Left lung (tissue), 10 donors: ENCODE results near the gene GPR107. TPM values are rescaled to one million over a fixed set of nuclear protein-coding genes. Genes with fewer than 3 reads are reported as not detected.

Experiments
- ATAC-seq: fragments of 200-7000 bp; cut with Tn5 transposase; one replicate; pipeline ENCODE4 v1.9.1; 2020; ENCODE audit warnings: moderate library complexity
- DNase-seq, 4 donors: peaks; one replicate each; pipeline ENCODE4 v3.0.0-alpha.2; 2013 to 2020
- H3K27ac ChIP-seq, 2 donors: fragments of 200-600 bp; sonication (generic) in 1 of 2; one replicate each; pipeline versions ENCODE4 v1.5.0 to v1.8.0; 2020 to 2021
- H3K27me3 ChIP-seq, 2 donors: fragments of 200-600 bp; sonication (generic) in 1 of 2; one replicate each; pipeline versions ENCODE4 v1.5.0 to v1.8.0; 2020 to 2021
- H3K36me3 ChIP-seq, 2 donors: fragments of 200-600 bp; sonication (generic) in 1 of 2; one replicate each; pipeline versions ENCODE4 v1.5.0 to v1.8.0; 2020 to 2021
- H3K4me1 ChIP-seq, 2 donors: fragments of 200-600 bp; one replicate each; pipeline ENCODE4 v1.8.0; 2021
- H3K4me3 ChIP-seq, 2 donors: fragments of 200-600 bp; sonication (generic) in 1 of 2; one replicate each; pipeline versions ENCODE4 v1.5.0 to v1.8.0; 2020 to 2021; ENCODE audit warnings: mild to moderate bottlenecking in 1 of 2
- H3K9me3 ChIP-seq, 2 donors: fragments of 200-600 bp; sonication (generic) in 1 of 2; one replicate each; pipeline versions ENCODE4 v1.5.0 to v1.8.0; 2020 to 2021
- intact Hi-C, 2 donors: fragments of 100-400 bp; cut with DNase I; formaldehyde crosslinking; loops; one replicate each; pipeline versions ENCODE4 v1.11.2 to v1.14.2; 2022
- polyA plus RNA-seq, 6 donors: library from polyadenylated mRNA; unstranded; fragments of 120-200 nt; gene quantifications; one replicate each; pipeline ENCODE4 v1.2.1, GENCODE V29; 2013; ENCODE audit not compliant: insufficient read length in 6 of 6
- total RNA-seq, 2 donors: library from RNA; stranded (reverse); fragmentation: NEBNext Ultra II Directional; extraction: Animal tissue kit (Norgen Biotek cat#: 25700); gene quantifications; one replicate each; pipeline ENCODE4 v1.2.1, GENCODE V29; 2021
- TF ChIP-seq, protein P1 (sequence below), 2 donors: fragments of 200-600 bp; sonication (generic) in 1 of 2; IDR thresholded peaks; one replicate each; pipeline versions ENCODE4 v1.5.0 to v1.8.0; 2021; ENCODE audit warnings: antibody characterized with exemption in 2 of 2
- donor health status: DM: no; HTN: yes; CAD: no.
- donor health status: DM: no; HTN: no; CAD: no.

Gene GPR107
- total and polyA plus RNA-seq, 8 donors: 43.0 to 52.4 (median 47.6) TPM

GRCh38 chr9:130173666-130173983 lies 119.9 kb downstream of the GPR107 start:
- intact Hi-C loops: no loop called here
- H3K4me1 ChIP-seq: peaks cover 0 to 10% of the 10 kb centered on the region in 2 donors
- DNase-seq (no peak), ATAC-seq (no peak)
- H3K36me3 ChIP-seq: no peaks in the 10 kb centered on the region
- H3K9me3 ChIP-seq: no peaks in the 10 kb centered on the region
- peaks cover 0 to 39% of the 10 kb centered on the region in 2 donors for H3K27me3 ChIP-seq
- no peak overlapping the region for H3K27ac ChIP-seq
- TF ChIP-seq, protein P1, sequence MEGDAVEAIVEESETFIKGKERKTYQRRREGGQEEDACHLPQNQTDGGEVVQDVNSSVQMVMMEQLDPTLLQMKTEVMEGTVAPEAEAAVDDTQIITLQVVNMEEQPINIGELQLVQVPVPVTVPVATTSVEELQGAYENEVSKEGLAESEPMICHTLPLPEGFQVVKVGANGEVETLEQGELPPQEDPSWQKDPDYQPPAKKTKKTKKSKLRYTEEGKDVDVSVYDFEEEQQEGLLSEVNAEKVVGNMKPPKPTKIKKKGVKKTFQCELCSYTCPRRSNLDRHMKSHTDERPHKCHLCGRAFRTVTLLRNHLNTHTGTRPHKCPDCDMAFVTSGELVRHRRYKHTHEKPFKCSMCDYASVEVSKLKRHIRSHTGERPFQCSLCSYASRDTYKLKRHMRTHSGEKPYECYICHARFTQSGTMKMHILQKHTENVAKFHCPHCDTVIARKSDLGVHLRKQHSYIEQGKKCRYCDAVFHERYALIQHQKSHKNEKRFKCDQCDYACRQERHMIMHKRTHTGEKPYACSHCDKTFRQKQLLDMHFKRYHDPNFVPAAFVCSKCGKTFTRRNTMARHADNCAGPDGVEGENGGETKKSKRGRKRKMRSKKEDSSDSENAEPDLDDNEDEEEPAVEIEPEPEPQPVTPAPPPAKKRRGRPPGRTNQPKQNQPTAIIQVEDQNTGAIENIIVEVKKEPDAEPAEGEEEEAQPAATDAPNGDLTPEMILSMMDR (IDR thresholded peaks at IDR 0.05): no peak
- peak overlapping the region; percentile 41 to 45 for H3K4me3 ChIP-seq

DNA sequence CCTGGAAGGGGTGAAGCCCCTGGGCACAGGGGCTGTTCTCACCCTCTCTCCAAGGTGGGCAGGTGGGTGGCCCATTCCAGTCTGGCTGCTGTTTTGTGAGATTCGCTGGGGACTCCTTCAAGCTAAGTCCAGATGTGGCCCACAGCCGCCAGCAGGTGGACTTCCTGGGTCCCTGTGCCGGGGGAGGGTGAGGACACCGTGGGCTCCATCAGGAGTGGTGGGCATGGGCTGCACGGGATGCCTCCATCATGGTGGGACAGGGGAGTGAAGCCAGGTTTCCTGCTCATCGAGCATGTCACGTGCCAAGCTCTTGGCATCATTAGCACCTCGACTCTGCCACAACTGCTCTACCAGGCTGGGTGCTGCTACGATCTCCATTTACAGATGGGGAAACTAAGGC lies 120.3 kb downstream of the GPR107 start:
- intact Hi-C loops: no loop called here
- Histone ChIP-seq H3K9me3 (no peaks in the 10 kb centered on the region), H3K4me3 (no peak overlapping the region), H3K4me1 (peaks cover 0 to 10% of the 10 kb centered on the region in 2 donors), H3K27ac (no peak overlapping the region), H3K36me3 (no peaks in the 10 kb centered on the region), H3K27me3 (peaks cover 0 to 39% of the 10 kb centered on the region in 2 donors)
- TF ChIP-seq, protein P1 (IDR thresholded peaks at IDR 0.05): no peak
- DNase-seq: no peak
- ATAC-seq: no peak

GRCh38 chr9:130174920-130175321 lies 121.2 kb downstream of the GPR107 start:
- Histone ChIP-seq H3K27ac (no peak overlapping the region), H3K4me1 (peaks cover 0 to 10% of the 10 kb centered on the region in 2 donors), H3K27me3 (peaks cover 0 to 39% of the 10 kb centered on the region in 2 donors), H3K9me3 (no peaks in the 10 kb centered on the region), H3K36me3 (no peaks in the 10 kb centered on the region), H3K4me3 (no peak overlapping the region)
- TF ChIP-seq, protein P1 (IDR thresholded peaks at IDR 0.05): no peak
- ATAC-seq: no peak
- intact Hi-C loops: no loop called here
- no peak for DNase-seq

GRCh38 chr9:130175355-130175754 lies 121.6 kb downstream of the GPR107 start:
- DNase-seq (no peak), ATAC-seq (no peak)
- no peak overlapping the region for H3K4me3 ChIP-seq
- peaks cover 0 to 10% of the 10 kb centered on the region in 2 donors for H3K4me1 ChIP-seq
- H3K27me3 ChIP-seq: peaks cover 0 to 39% of the 10 kb centered on the region in 2 donors
- no peak overlapping the region for H3K27ac ChIP-seq
- no peaks in the 10 kb centered on the region for H3K9me3 ChIP-seq
- intact Hi-C loops: no loop called here
- TF ChIP-seq, protein P1 (IDR thresholded peaks at IDR 0.05): no peak
- H3K36me3 ChIP-seq: no peaks in the 10 kb centered on the region

- Histone ChIP-seq H3K4me3 (no peak overlapping the region), H3K27ac (no peak overlapping the region), H3K9me3 (no peaks in the 10 kb centered on the region), H3K27me3 (peaks cover 0 to 25% of the 10 kb centered on the region in 2 donors), H3K4me1 (peaks cover 0 to 8% of the 10 kb centered on the region in 2 donors), H3K36me3 (no peaks in the 10 kb centered on the region)
- DNase-seq (no peak), ATAC-seq (no peak)
- intact Hi-C loops: no loop called here
- TF ChIP-seq, protein P1 (IDR thresholded peaks at IDR 0.05): no peak
These were observed 123.1 kb downstream of the GPR107 start for GRCh38 chr9:130176760-130177159.
